ENCODE data around the gene FBXL14. TPM values are rescaled to one million over a fixed set of nuclear protein-coding genes. Genes with fewer than 3 reads are reported as not detected.
A peak's percentile ranks its signal among the peaks of the same experiment; 100 is the strongest.

The FBXL14 gene
- total and polyA plus RNA-seq, 9 of the 15 experiments (the other 6 are each of a cell fraction or from before 2014, with no cell fraction given): 0.13 to 9.8 (median 3.3) TPM

DNA sequence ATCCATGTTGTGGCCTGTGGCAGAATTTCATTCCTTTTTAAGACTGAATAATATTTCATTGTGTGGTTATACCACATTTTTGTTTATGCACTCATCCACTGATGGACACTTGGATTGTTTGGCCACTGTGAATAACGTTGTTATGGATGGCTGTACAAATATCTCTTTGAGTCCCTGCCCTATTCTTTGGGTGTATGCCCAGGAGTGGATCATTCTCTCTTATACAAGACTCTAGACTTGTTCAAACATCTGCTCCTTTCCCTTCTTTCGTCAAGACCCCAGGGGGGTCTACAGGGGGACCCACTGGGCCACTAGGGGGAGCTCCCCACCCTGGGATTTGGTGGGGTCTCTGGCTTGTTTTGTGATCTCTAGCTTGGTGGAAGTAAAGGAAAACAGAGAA, 77.4 kb downstream of the FBXL14 start (continued):
- TF ChIP-seq ZFP36 (IDR thresholded peaks at IDR 0.05; ENCODE audit: low read depth, low read length, partially characterized antibody): no peak
- peak; percentile 82 for TF ChIP-seq ZBTB7A (IDR thresholded peaks at IDR 0.05; ENCODE audit: borderline replicate concordance, control insufficient read depth, low read depth, low read length)
- TF ChIP-seq, protein P1, sequence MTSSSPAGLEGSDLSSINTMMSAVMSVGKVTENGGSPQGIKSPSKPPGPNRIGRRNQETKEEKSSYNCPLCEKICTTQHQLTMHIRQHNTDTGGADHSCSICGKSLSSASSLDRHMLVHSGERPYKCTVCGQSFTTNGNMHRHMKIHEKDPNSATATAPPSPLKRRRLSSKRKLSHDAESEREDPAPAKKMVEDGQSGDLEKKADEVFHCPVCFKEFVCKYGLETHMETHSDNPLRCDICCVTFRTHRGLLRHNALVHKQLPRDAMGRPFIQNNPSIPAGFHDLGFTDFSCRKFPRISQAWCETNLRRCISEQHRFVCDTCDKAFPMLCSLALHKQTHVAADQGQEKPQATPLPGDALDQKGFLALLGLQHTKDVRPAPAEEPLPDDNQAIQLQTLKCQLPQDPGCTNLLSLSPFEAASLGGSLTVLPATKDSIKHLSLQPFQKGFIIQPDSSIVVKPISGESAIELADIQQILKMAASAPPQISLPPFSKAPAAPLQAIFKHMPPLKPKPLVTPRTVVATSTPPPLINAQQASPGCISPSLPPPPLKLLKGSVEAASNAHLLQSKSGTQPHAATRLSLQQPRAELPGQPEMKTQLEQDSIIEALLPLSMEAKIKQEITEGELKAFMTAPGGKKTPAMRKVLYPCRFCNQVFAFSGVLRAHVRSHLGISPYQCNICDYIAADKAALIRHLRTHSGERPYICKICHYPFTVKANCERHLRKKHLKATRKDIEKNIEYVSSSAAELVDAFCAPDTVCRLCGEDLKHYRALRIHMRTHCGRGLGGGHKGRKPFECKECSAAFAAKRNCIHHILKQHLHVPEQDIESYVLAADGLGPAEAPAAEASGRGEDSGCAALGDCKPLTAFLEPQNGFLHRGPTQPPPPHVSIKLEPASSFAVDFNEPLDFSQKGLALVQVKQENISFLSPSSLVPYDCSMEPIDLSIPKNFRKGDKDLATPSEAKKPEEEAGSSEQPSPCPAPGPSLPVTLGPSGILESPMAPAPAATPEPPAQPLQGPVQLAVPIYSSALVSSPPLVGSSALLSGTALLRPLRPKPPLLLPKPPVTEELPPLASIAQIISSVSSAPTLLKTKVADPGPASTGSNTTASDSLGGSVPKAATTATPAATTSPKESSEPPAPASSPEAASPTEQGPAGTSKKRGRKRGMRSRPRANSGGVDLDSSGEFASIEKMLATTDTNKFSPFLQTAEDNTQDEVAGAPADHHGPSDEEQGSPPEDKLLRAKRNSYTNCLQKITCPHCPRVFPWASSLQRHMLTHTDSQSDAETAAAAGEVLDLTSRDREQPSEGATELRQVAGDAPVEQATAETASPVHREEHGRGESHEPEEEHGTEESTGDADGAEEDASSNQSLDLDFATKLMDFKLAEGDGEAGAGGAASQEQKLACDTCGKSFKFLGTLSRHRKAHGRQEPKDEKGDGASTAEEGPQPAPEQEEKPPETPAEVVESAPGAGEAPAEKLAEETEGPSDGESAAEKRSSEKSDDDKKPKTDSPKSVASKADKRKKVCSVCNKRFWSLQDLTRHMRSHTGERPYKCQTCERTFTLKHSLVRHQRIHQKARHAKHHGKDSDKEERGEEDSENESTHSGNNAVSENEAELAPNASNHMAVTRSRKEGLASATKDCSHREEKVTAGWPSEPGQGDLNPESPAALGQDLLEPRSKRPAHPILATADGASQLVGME (CRISPR knock-in tag; IDR thresholded peaks at IDR 0.05): no peak
- TF ChIP-seq, protein P2, sequence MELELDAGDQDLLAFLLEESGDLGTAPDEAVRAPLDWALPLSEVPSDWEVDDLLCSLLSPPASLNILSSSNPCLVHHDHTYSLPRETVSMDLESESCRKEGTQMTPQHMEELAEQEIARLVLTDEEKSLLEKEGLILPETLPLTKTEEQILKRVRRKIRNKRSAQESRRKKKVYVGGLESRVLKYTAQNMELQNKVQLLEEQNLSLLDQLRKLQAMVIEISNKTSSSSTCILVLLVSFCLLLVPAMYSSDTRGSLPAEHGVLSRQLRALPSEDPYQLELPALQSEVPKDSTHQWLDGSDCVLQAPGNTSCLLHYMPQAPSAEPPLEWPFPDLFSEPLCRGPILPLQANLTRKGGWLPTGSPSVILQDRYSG (tag; conservative IDR thresholded peaks at IDR 0.05; ENCODE audit: low read depth): no peak
- TF ChIP-seq, protein P3, sequence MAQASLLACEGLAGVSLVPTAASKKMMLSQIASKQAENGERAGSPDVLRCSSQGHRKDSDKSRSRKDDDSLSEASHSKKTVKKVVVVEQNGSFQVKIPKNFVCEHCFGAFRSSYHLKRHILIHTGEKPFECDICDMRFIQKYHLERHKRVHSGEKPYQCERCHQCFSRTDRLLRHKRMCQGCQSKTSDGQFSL (CRISPR knock-in tag; IDR thresholded peaks at IDR 0.05): no peak
- TF ChIP-seq, protein P3 (tag; IDR thresholded peaks at IDR 0.05): no peak
- no peak for TF ChIP-seq TGIF2 (CRISPR knock-in tag; IDR thresholded peaks at IDR 0.05)

Other genes with a start within 250 kb of the FBXL14 start
- gene WNT5B, start 34.6 kb upstream of the FBXL14 start, total RNA-seq (2014; rRNA removed): 15.0 and 16.8 TPM in 2 replicates
- gene WNT5B, start 34.6 kb upstream of the FBXL14 start, total RNA-seq (2014; rRNA removed; fragmentation: Illumina TruSeq; extraction: Trizol): 5.3 and 5.4 TPM in 2 replicates
- 7.8 and 8.9 TPM in 2 replicates for gene WNT5B, start 34.6 kb upstream of the FBXL14 start, total RNA-seq (2015; rRNA removed; fragmentation: Illumina TruSeq; extraction: Trizol)
- 14.6 and 18.4 TPM in 2 replicates for gene WNT5B, start 34.6 kb upstream of the FBXL14 start, total RNA-seq (2021)
- 3.0 and 5.1 TPM in 2 replicates for gene WNT5B, start 34.6 kb upstream of the FBXL14 start, polyA plus RNA-seq (2011; rRNA removed)
- gene WNT5B, start 34.6 kb upstream of the FBXL14 start, polyA plus RNA-seq (2014; fragmentation: Illumina TruSeq; extraction: Trizol): 5.4 and 6.8 TPM in 2 replicates
- under 1 TPM; 0.42 to 0.80 TPM for gene WNT5B, start 34.6 kb upstream of the FBXL14 start, polyA plus RNA-seq (2014; fragmentation: Nextera tagmentation; extraction: Ambion mirVana)
- 5.4 and 6.2 TPM in 2 replicates for gene WNT5B, start 34.6 kb upstream of the FBXL14 start, polyA plus RNA-seq (2014; rRNA removed)
- 22.8 and 23.2 TPM in 2 replicates for gene ADIPOR2, start 96.5 kb upstream of the FBXL14 start, total RNA-seq (2014; rRNA removed)
- 58.8 and 62.4 TPM in 2 replicates for gene ADIPOR2, start 96.5 kb upstream of the FBXL14 start, total RNA-seq (2014; rRNA removed; fragmentation: Illumina TruSeq; extraction: Trizol)
- 42.0 and 46.0 TPM in 2 replicates for gene ADIPOR2, start 96.5 kb upstream of the FBXL14 start, total RNA-seq (2015; rRNA removed; fragmentation: Illumina TruSeq; extraction: Trizol)
- gene ADIPOR2, start 96.5 kb upstream of the FBXL14 start, total RNA-seq (2021): 50.9 and 59.1 TPM in 2 replicates
- gene ADIPOR2, start 96.5 kb upstream of the FBXL14 start, polyA plus RNA-seq (2011; rRNA removed): 39.2 and 63.5 TPM in 2 replicates
- gene ADIPOR2, start 96.5 kb upstream of the FBXL14 start, polyA plus RNA-seq (2014; fragmentation: Illumina TruSeq; extraction: Trizol): 51.3 and 56.8 TPM in 2 replicates
- gene ADIPOR2, start 96.5 kb upstream of the FBXL14 start, polyA plus RNA-seq (2014; fragmentation: Nextera tagmentation; extraction: Ambion mirVana): 10 to 100 TPM; 10.9 to 15.6 TPM
- 39.4 and 40.2 TPM in 2 replicates for gene ADIPOR2, start 96.5 kb upstream of the FBXL14 start, polyA plus RNA-seq (2014; rRNA removed)
- not detected in 2 replicates for gene LRTM2, start 226.0 kb upstream of the FBXL14 start, total RNA-seq (2014; rRNA removed)
- gene LRTM2, start 226.0 kb upstream of the FBXL14 start, total RNA-seq (2014; rRNA removed; fragmentation: Illumina TruSeq; extraction: Trizol): not detected in 2 replicates
- not detected in 2 replicates for gene LRTM2, start 226.0 kb upstream of the FBXL14 start, total RNA-seq (2015; rRNA removed; fragmentation: Illumina TruSeq; extraction: Trizol)
- not detected in 2 replicates for gene LRTM2, start 226.0 kb upstream of the FBXL14 start, total RNA-seq (2021)
- not detected in 2 replicates for gene LRTM2, start 226.0 kb upstream of the FBXL14 start, polyA plus RNA-seq (2011; rRNA removed)
- not detected in 2 replicates for gene LRTM2, start 226.0 kb upstream of the FBXL14 start, polyA plus RNA-seq (2014; fragmentation: Illumina TruSeq; extraction: Trizol)
- not detected for gene LRTM2, start 226.0 kb upstream of the FBXL14 start, polyA plus RNA-seq (2014; fragmentation: Nextera tagmentation; extraction: Ambion mirVana)
- gene LRTM2, start 226.0 kb upstream of the FBXL14 start, polyA plus RNA-seq (2014; rRNA removed): 0.09 TPM in 1 of 2 replicates, not detected in the other